Measurements from ENCODE around the gene TTC34.

Gene TTC34

GRCh38 chr1:2835650-2836159, 34.2 kb upstream of the TTC34 start:
- Histone ChIP-seq H2AFZ (ENCODE audit: low read depth, low read length) (no peak overlapping the region), H3K36me3 (ENCODE audit: insufficient read depth, low read length) (no peaks in the 10 kb centered on the region), H3K4me3 (ENCODE audit: low read depth in 1 of 2, low read length in 2 of 2) (no peak overlapping the region), H3K9ac (ENCODE audit: low read depth, low read length) (no peak overlapping the region), H3K4me1 (ENCODE audit: insufficient read depth, low read length) (peaks cover 11% of the 10 kb centered on the region), H3K9me3 (ENCODE audit: insufficient read depth, low read length, severe bottlenecking) (no peaks in the 10 kb centered on the region), H3K27me3 (ENCODE audit: insufficient read depth, low read length, poor library complexity) (peaks cover 8% of the 10 kb centered on the region), H3K79me2 (ENCODE audit: insufficient read depth, low read length) (no peaks in the 10 kb centered on the region), H3K4me2 (ENCODE audit: insufficient read depth, low read length) (no peak overlapping the region), H3K27ac (ENCODE audit: low read length) (no peak overlapping the region), H4K20me1 (ENCODE audit: insufficient read depth, low read length) (0 out of 2 replicates have a peak, but pooled peaks cover 2% of the 10 kb centered on the region)
- TF ChIP-seq CTCF (IDR thresholded peaks at IDR 0.05; ENCODE audit: borderline replicate concordance, extremely low read depth, low read length, poor library complexity, severe bottlenecking) (no peak), EZH2 (IDR thresholded peaks at IDR 0.05; ENCODE audit: borderline replicate concordance, low read depth, low read length, severe bottlenecking) (no peak)
- DNase-seq (no peak), ATAC-seq (ENCODE audit: insufficient read depth, low read depth) (no peak)

GRCh38 chr1:2834741-2835564, 33.5 kb upstream of the TTC34 start:
- Histone ChIP-seq H3K4me3 (ENCODE audit: low read depth in 1 of 2, low read length in 2 of 2) (no peak overlapping the region), H3K9ac (ENCODE audit: low read depth, low read length) (no peak overlapping the region), H3K4me2 (ENCODE audit: insufficient read depth, low read length) (no peak overlapping the region), H3K27me3 (ENCODE audit: insufficient read depth, low read length, poor library complexity) (peaks cover 8% of the 10 kb centered on the region), H2AFZ (ENCODE audit: low read depth, low read length) (no peak overlapping the region), H3K9me3 (ENCODE audit: insufficient read depth, low read length, severe bottlenecking) (no peaks in the 10 kb centered on the region), H3K4me1 (ENCODE audit: insufficient read depth, low read length) (peaks cover 3% of the 10 kb centered on the region), H3K79me2 (ENCODE audit: insufficient read depth, low read length) (no peaks in the 10 kb centered on the region), H4K20me1 (ENCODE audit: insufficient read depth, low read length) (no peaks in the 10 kb centered on the region), H3K36me3 (ENCODE audit: insufficient read depth, low read length) (no peaks in the 10 kb centered on the region), H3K27ac (ENCODE audit: low read length) (no peak overlapping the region)
- DNase-seq (no peak), ATAC-seq (ENCODE audit: insufficient read depth, low read depth) (no peak)
- TF ChIP-seq EZH2 (IDR thresholded peaks at IDR 0.05; ENCODE audit: borderline replicate concordance, low read depth, low read length, severe bottlenecking), result no peak
- no peak for TF ChIP-seq CTCF (IDR thresholded peaks at IDR 0.05; ENCODE audit: borderline replicate concordance, extremely low read depth, low read length, poor library complexity, severe bottlenecking)

GRCh38 chr1:2834146-2834475, 32.6 kb upstream of the TTC34 start:
- H3K9ac ChIP-seq (ENCODE audit: low read depth, low read length), result no peak overlapping the region
- no peaks in the 10 kb centered on the region for H3K9me3 ChIP-seq (ENCODE audit: insufficient read depth, low read length, severe bottlenecking)
- ATAC-seq (ENCODE audit: insufficient read depth, low read depth) (no peak), DNase-seq (no peak)
- H3K27me3 ChIP-seq (ENCODE audit: insufficient read depth, low read length, poor library complexity), result peaks cover 8% of the 10 kb centered on the region
- H3K4me1 ChIP-seq (ENCODE audit: insufficient read depth, low read length), result no peaks in the 10 kb centered on the region
- TF ChIP-seq CTCF (IDR thresholded peaks at IDR 0.05; ENCODE audit: borderline replicate concordance, extremely low read depth, low read length, poor library complexity, severe bottlenecking) (no peak), EZH2 (IDR thresholded peaks at IDR 0.05; ENCODE audit: borderline replicate concordance, low read depth, low read length, severe bottlenecking) (no peak)
- H2AFZ ChIP-seq (ENCODE audit: low read depth, low read length), result no peak overlapping the region
- no peaks in the 10 kb centered on the region for H4K20me1 ChIP-seq (ENCODE audit: insufficient read depth, low read length)
- no peaks in the 10 kb centered on the region for H3K36me3 ChIP-seq (ENCODE audit: insufficient read depth, low read length)
- no peak overlapping the region for H3K27ac ChIP-seq (ENCODE audit: low read length)
- no peaks in the 10 kb centered on the region for H3K79me2 ChIP-seq (ENCODE audit: insufficient read depth, low read length)
- no peak overlapping the region for H3K4me2 ChIP-seq (ENCODE audit: insufficient read depth, low read length)
- no peak overlapping the region for H3K4me3 ChIP-seq (ENCODE audit: low read depth in 1 of 2, low read length in 2 of 2)

Measured in DND-41 (cell line).